ENCODE results near the gene ZNF23.

ZNF23 gene

GRCh38 chr16:71441348-71442050 is 20.5 kb downstream of the ZNF23 start:
- TF ChIP-seq TCF4 (CRISPR knock-in tag; IDR thresholded peaks at IDR 0.05; ENCODE audit: borderline replicate concordance) (no peak), ZNF565 (CRISPR knock-in tag; conservative IDR thresholded peaks at IDR 0.05; ENCODE audit: low read depth) (no peak), BACH2 (CRISPR knock-in tag; IDR thresholded peaks at IDR 0.05; ENCODE audit: borderline replicate concordance) (no peak), ZNF70 (CRISPR knock-in tag; IDR thresholded peaks at IDR 0.05) (no peak), CSDC2 (CRISPR knock-in tag; IDR thresholded peaks at IDR 0.05) (no peak), TOX (CRISPR knock-in tag; IDR thresholded peaks at IDR 0.05; ENCODE audit: borderline replicate concordance) (no peak), ZFP3 (CRISPR knock-in tag; IDR thresholded peaks at IDR 0.05) (no peak), RARB (CRISPR knock-in tag; IDR thresholded peaks at IDR 0.05) (no peak), SNAI2 (CRISPR knock-in tag; IDR thresholded peaks at IDR 0.05) (no peak), OSR1 (CRISPR knock-in tag; IDR thresholded peaks at IDR 0.05) (no peak), ISL1 (CRISPR knock-in tag; IDR thresholded peaks at IDR 0.05) (no peak), PPARA (CRISPR knock-in tag; IDR thresholded peaks at IDR 0.05; ENCODE audit: borderline replicate concordance) (no peak), POU6F1 (CRISPR knock-in tag; IDR thresholded peaks at IDR 0.05; ENCODE audit: borderline replicate concordance, low read depth) (no peak), TSHZ2 (CRISPR knock-in tag; IDR thresholded peaks at IDR 0.05) (no peak), ARNTL (CRISPR knock-in tag; IDR thresholded peaks at IDR 0.05; ENCODE audit: borderline replicate concordance, low read depth) (no peak), ESRRG (CRISPR knock-in tag; IDR thresholded peaks at IDR 0.05) (no peak)
- ATAC-seq = no peak

GRCh38 chr16:71440669-71441347 is 21.2 kb downstream of the ZNF23 start:
- TF ChIP-seq ZC3H10 (CRISPR knock-in tag; IDR thresholded peaks at IDR 0.05) (no peak), ZFP3 (CRISPR knock-in tag; IDR thresholded peaks at IDR 0.05) (no peak), RARB (CRISPR knock-in tag; IDR thresholded peaks at IDR 0.05) (no peak), POU6F1 (CRISPR knock-in tag; IDR thresholded peaks at IDR 0.05; ENCODE audit: borderline replicate concordance, low read depth) (no peak), ZNF565 (CRISPR knock-in tag; conservative IDR thresholded peaks at IDR 0.05; ENCODE audit: low read depth) (no peak), GLIS3 (CRISPR knock-in tag; IDR thresholded peaks at IDR 0.05) (no peak), BACH2 (CRISPR knock-in tag; IDR thresholded peaks at IDR 0.05; ENCODE audit: borderline replicate concordance) (no peak), ZNF8 (CRISPR knock-in tag; IDR thresholded peaks at IDR 0.05) (no peak), SNAI2 (CRISPR knock-in tag; IDR thresholded peaks at IDR 0.05) (no peak)
- TF ChIP-seq, protein P1, sequence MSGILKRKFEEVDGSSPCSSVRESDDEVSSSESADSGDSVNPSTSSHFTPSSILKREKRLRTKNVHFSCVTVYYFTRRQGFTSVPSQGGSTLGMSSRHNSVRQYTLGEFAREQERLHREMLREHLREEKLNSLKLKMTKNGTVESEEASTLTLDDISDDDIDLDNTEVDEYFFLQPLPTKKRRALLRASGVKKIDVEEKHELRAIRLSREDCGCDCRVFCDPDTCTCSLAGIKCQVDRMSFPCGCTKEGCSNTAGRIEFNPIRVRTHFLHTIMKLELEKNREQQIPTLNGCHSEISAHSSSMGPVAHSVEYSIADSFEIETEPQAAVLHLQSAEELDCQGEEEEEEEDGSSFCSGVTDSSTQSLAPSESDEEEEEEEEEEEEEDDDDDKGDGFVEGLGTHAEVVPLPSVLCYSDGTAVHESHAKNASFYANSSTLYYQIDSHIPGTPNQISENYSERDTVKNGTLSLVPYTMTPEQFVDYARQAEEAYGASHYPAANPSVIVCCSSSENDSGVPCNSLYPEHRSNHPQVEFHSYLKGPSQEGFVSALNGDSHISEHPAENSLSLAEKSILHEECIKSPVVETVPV (CRISPR knock-in tag; IDR thresholded peaks at IDR 0.05) = no peak
- TF ChIP-seq, protein P2, sequence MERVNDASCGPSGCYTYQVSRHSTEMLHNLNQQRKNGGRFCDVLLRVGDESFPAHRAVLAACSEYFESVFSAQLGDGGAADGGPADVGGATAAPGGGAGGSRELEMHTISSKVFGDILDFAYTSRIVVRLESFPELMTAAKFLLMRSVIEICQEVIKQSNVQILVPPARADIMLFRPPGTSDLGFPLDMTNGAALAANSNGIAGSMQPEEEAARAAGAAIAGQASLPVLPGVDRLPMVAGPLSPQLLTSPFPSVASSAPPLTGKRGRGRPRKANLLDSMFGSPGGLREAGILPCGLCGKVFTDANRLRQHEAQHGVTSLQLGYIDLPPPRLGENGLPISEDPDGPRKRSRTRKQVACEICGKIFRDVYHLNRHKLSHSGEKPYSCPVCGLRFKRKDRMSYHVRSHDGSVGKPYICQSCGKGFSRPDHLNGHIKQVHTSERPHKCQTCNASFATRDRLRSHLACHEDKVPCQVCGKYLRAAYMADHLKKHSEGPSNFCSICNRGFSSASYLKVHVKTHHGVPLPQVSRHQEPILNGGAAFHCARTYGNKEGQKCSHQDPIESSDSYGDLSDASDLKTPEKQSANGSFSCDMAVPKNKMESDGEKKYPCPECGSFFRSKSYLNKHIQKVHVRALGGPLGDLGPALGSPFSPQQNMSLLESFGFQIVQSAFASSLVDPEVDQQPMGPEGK (CRISPR knock-in tag; IDR thresholded peaks at IDR 0.05; ENCODE audit: borderline replicate concordance) = no peak
- TF ChIP-seq, protein P3, sequence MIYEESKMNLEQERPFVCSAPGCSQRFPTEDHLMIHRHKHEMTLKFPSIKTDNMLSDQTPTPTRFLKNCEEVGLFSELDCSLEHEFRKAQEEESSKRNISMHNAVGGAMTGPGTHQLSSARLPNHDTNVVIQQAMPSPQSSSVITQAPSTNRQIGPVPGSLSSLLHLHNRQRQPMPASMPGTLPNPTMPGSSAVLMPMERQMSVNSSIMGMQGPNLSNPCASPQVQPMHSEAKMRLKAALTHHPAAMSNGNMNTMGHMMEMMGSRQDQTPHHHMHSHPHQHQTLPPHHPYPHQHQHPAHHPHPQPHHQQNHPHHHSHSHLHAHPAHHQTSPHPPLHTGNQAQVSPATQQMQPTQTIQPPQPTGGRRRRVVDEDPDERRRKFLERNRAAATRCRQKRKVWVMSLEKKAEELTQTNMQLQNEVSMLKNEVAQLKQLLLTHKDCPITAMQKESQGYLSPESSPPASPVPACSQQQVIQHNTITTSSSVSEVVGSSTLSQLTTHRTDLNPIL (CRISPR knock-in tag; IDR thresholded peaks at IDR 0.05; ENCODE audit: low read depth) = no peak
- ATAC-seq = no peak

All from SK-N-SH treated with all-trans-retinoic acid at 6 μM for 48 hours (cell line).